GM12878 (cell line): ENCODE data around the gene RNU6-1. TPM values are rescaled to one million over a fixed set of nuclear protein-coding genes. Genes with fewer than 3 reads are reported as not detected.

Experiments
- ATAC-seq: fragments of 200-7000 bp; cut with Tn5 transposase; 3 replicates; pipeline ENCODE4 v1.9.1; 2020; ENCODE audit warnings: mild to moderate bottlenecking, moderate library complexity
- BruUV-seq: library from RNA; stranded (reverse); fragments of 400-500 nt; replicated peaks from 2 replicates; lab custom pipeline; 2021; lab: Mats Ljungman, UMichigan
- CTCF ChIA-PET: fragments of 300-600 bp; sonication (Branson Sonifier 250); formaldehyde crosslinking; extraction: SDS; loops from one replicate; lab custom pipeline; 2021; ENCODE audit warnings: inconsistent platforms; lab: Yijun Ruan, JAX
- POLR2A ChIA-PET: fragments of 350-600 bp; formaldehyde crosslinking; extraction: SDS; loops from one replicate; lab custom pipeline; 2021; ENCODE audit warnings: inconsistent platforms; lab: Charles Lee
- RAD21 ChIA-PET: fragments of 300-600 bp; sonication (Branson Sonifier 250); formaldehyde crosslinking; loops from one replicate; lab custom pipeline; 2023; ENCODE audit warnings: antibody characterized with exemption; ENCODE audit not compliant: unreplicated experiment; lab: Charles Lee
- SMC1A ChIA-PET: fragments of 300-600 bp; sonication (Branson Sonifier 250); formaldehyde crosslinking; loops from one replicate; lab custom pipeline; 2023; ENCODE audit not compliant: unreplicated experiment, uncharacterized antibody; lab: Charles Lee
- DNase-seq: peaks from one replicate; pipeline ENCODE4 v3.0.0-alpha.2; 2011; ENCODE audit warnings: low read depth, low spot score
- FAIRE-seq: peaks from 3 replicates; lab custom pipeline; 2011; peaks lifted over from hg19 to GRCh38; lab: Jason Lieb, UNC
- H2AFZ ChIP-seq: 2 replicates; pipeline ENCODE4 v1.6.0; 2011; ENCODE audit warnings: low read depth, low read length, control low read depth; ENCODE audit not compliant: control insufficient read depth
- H3K27ac ChIP-seq: 2 replicates; pipeline ENCODE4 v1.5.1; 2011; ENCODE audit warnings: control low read depth; ENCODE audit not compliant: control insufficient read depth, insufficient read depth
- H3K27me3 ChIP-seq, 2 experiments: replicated peaks in 1 of 2; 2 replicates each; pipeline versions ENCODE4 v1.6.0 to v1.6.1; 2011; ENCODE audit warnings: low read length in 1 of 2; ENCODE audit not compliant: control insufficient read depth in 2 of 2, insufficient read depth in 2 of 2
- H3K36me3 ChIP-seq, 2 experiments: 2 replicates each; pipeline ENCODE4 v1.5.1; 2011; ENCODE audit warnings: low read length in 1 of 2; ENCODE audit not compliant: control insufficient read depth in 2 of 2, insufficient read depth in 2 of 2
- H3K4me1 ChIP-seq: 2 replicates; pipeline ENCODE4 v1.6.1; 2011; ENCODE audit warnings: mild to moderate bottlenecking, low read length, moderate library complexity, mixed read lengths; ENCODE audit not compliant: control insufficient read depth, insufficient read depth
- H3K4me2 ChIP-seq: 2 replicates; pipeline ENCODE4 v1.6.0; 2011; ENCODE audit warnings: control low read depth; ENCODE audit not compliant: control insufficient read depth, insufficient read depth
- H3K4me3 ChIP-seq: fragments of 200-600 bp; sonication (generic); 2 replicates; pipeline ENCODE4 v1.5.1; 2016
- H3K79me2 ChIP-seq: 2 replicates; pipeline ENCODE4 v1.6.0; 2011; ENCODE audit warnings: low read length; ENCODE audit not compliant: control insufficient read depth, insufficient read depth
- H3K9ac ChIP-seq: 2 replicates; pipeline ENCODE4 v1.8.0; 2011; ENCODE audit warnings: low read length, control low read depth, mixed read lengths; ENCODE audit not compliant: control insufficient read depth, insufficient read depth
- H3K9me3 ChIP-seq: replicated peaks from 3 replicates; pipeline ENCODE4 v1.5.1; 2011; ENCODE audit warnings: mild to moderate bottlenecking, low read length; ENCODE audit not compliant: control insufficient read depth, insufficient read depth
- H4K20me1 ChIP-seq: 2 replicates; pipeline ENCODE4 v1.6.0; 2011; ENCODE audit not compliant: control insufficient read depth, insufficient read depth
- EZH2 ChIP-seq: IDR thresholded peaks from 2 replicates; pipeline ENCODE4 v1.6.1; 2012; ENCODE audit warnings: low read depth, mild to moderate bottlenecking, control low read depth, inconsistent platforms, low read length, borderline replicate concordance; ENCODE audit not compliant: control insufficient read depth
- FOXM1 ChIP-seq: IDR thresholded peaks from 2 replicates; pipeline ENCODE4 v1.6.1; 2012; ENCODE audit warnings: low read depth, mild to moderate bottlenecking, inconsistent platforms, low read length, moderate library complexity
- WGBS: methylation state at CpG from one replicate; pipeline ENCODE4 v1.1.6; 2016; ENCODE audit warnings: low lambda C conversion rate; ENCODE audit not compliant: insufficient replicate concordance, insufficient coverage; ENCODE audit errors: missing lambda C conversion rate; 5-methylcytosine and 5-hydroxymethylcytosine counted together
- in situ Hi-C: fragments of 300-500 bp; cut with MboI; formaldehyde crosslinking; loops from 9 replicates; pipeline ENCODE4 v1.14.3; 2018; ENCODE audit warnings: mixed read lengths
- intact Hi-C: fragments of 100-400 bp; cut with micrococcal nuclease; formaldehyde crosslinking; loops from one replicate; pipeline ENCODE4 v1.14.2; 2022; ENCODE audit not compliant: unreplicated experiment
- polyA plus RNA-seq, 11 experiments: library from polyadenylated mRNA; depleted of rRNA in 4 of 11; unstranded in 6 of 11; stranded (reverse) in 5 of 11; fragments of >200 nt; fragmentation: Nextera tagmentation in 4 of 11; fragmentation: Illumina TruSeq in 1 of 11; extraction: Ambion mirVana in 4 of 11; extraction: Trizol in 1 of 11; gene quantifications; 1 replicate in 1 of 11; 2 replicates in 10 of 11; pipeline versions ENCODE4 v1.2.1 to v1.2.3, GENCODE V29; 2011 to 2016; ENCODE audit warnings: inconsistent platforms in 2 of 11, missing spikeins in 2 of 11, low read depth in 1 of 11
- total RNA-seq, 4 experiments: library from RNA; depleted of rRNA in 3 of 4; stranded (reverse); fragments of >200 nt in 3 of 4; fragmentation: Illumina TruSeq in 1 of 4; extraction: Trizol in 1 of 4; gene quantifications; 2 replicates each; pipeline versions ENCODE4 v1.2.1 to v1.2.3, GENCODE V29; 2013 to 2021
- TF ChIP-seq, protein P1 (sequence below): IDR thresholded peaks from 2 replicates; pipeline ENCODE4 v1.6.1; 2012; ENCODE audit warnings: mild to moderate bottlenecking, low read depth, low read length

RNU6-1 gene
- total and polyA plus RNA-seq, 10 of the 15 experiments (the other 5 are each of a cell fraction or from before 2014, with no cell fraction given) = not detected

- TF ChIP-seq, protein P1, sequence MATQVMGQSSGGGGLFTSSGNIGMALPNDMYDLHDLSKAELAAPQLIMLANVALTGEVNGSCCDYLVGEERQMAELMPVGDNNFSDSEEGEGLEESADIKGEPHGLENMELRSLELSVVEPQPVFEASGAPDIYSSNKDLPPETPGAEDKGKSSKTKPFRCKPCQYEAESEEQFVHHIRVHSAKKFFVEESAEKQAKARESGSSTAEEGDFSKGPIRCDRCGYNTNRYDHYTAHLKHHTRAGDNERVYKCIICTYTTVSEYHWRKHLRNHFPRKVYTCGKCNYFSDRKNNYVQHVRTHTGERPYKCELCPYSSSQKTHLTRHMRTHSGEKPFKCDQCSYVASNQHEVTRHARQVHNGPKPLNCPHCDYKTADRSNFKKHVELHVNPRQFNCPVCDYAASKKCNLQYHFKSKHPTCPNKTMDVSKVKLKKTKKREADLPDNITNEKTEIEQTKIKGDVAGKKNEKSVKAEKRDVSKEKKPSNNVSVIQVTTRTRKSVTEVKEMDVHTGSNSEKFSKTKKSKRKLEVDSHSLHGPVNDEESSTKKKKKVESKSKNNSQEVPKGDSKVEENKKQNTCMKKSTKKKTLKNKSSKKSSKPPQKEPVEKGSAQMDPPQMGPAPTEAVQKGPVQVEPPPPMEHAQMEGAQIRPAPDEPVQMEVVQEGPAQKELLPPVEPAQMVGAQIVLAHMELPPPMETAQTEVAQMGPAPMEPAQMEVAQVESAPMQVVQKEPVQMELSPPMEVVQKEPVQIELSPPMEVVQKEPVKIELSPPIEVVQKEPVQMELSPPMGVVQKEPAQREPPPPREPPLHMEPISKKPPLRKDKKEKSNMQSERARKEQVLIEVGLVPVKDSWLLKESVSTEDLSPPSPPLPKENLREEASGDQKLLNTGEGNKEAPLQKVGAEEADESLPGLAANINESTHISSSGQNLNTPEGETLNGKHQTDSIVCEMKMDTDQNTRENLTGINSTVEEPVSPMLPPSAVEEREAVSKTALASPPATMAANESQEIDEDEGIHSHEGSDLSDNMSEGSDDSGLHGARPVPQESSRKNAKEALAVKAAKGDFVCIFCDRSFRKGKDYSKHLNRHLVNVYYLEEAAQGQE = no peak
These were observed 5.9 kb downstream of the RNU6-1 start (continued) for GRCh38 chr15:67833710-67834511.

DNA sequence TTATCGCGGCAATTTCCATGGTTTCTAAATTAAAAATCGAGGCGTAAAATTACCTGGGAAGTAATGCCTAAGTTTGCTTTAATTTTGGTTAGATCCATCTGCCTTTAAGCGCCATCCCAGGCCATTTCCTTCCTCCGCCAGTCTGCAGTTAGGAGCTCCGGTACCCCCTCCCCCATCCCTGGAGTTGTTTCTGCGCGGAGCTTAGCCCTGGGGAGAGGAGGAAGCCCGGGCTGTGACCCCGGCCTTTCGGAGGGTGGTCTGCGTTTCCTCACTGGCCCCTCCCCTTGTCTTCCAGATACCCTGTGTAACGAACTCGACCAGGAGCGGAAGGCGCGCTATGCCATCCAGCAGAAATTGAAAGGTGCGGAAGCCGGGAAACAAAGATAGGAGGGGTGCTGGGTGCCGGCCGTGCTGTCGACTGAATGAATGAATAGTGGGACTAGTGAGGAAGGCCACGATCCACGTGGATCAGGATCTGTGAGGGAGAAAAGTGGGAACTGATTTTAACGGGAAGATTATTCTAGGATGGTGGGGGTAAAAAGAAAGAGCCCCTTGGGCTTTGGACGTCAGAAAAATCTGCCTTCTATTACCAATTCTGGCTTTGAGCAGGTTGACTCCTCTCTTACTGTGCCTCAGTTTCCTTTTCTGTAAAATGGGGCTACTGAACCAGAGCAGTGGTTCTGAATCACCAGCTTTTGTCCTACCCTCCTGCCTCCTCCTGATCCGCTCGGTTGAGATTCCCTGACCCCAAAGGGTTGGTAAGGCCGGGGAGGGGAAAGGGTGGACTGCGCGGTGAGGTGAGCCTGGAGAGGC is 6.7 kb downstream of the RNU6-1 start:
- ChIA-PET CTCF (interaction anchor here (0.8 to 2.8 kb wide), 14 partner anchors 14 to 886 kb away, joined by 3 to 40 read pairs (median 4); no protein-coding TSS in a partner anchor), RAD21 (interaction anchor here (1.2 to 2.7 kb wide), 10 partner anchors 8 to 887 kb away, joined by 3 to 22 read pairs (median 4); no protein-coding TSS in a partner anchor), POLR2A (interaction anchor here (1.0 kb wide), 1 partner anchor 332 kb away, joined by 3 read pairs; no protein-coding TSS in a partner anchor), SMC1A (interaction anchor here (1.2 to 3.3 kb wide), 6 partner anchors 40 to 376 kb away, joined by 3 to 37 read pairs (median 8); no protein-coding TSS in a partner anchor)
- no peaks in the 10 kb centered on the region; the same call in 1 of the 2 replicates for H4K20me1 ChIP-seq
- H2AFZ ChIP-seq = no peak overlapping the region
- no peak overlapping the region for H3K27ac ChIP-seq
- 19% methylated on average over 32 of the region's 32 CpGs for WGBS
- no peaks in the 10 kb centered on the region; the same call in 1 of the 3 replicates for H3K9me3 ChIP-seq
- ATAC-seq (no peak), DNase-seq (no peak), FAIRE-seq (no peak)
- BruUV-seq = no TSS peak
- peak overlapping the region; percentile 98 for H3K4me2 ChIP-seq
- TF ChIP-seq FOXM1 = no peak
- 0 out of 2 replicates have a peak, but pooled peaks have one; percentile 9 for TF ChIP-seq EZH2
- peaks cover 28 to 42% of the 10 kb centered on the region in 2 experiments for H3K27me3 ChIP-seq
- intact Hi-C loops = loop anchor here (10.0 kb wide), 1 partner anchor 228 kb away; no protein-coding TSS in a partner anchor
- peaks cover 17% of the 10 kb centered on the region for H3K4me1 ChIP-seq
- in situ Hi-C loops = no loop called here
- H3K36me3 ChIP-seq = no peaks in the 10 kb centered on the region
- peak overlapping the region; percentile 34; the same call in 1 of the 2 replicates for H3K4me3 ChIP-seq
- H3K79me2 ChIP-seq = no peaks in the 10 kb centered on the region
- no peak overlapping the region for H3K9ac ChIP-seq
